Measurements from ENCODE around the gene SPATA32.

SPATA32 gene

GRCh38 chr17:45262516-45263476, 902 bp upstream of the SPATA32 start:
- no peak for TF ChIP-seq ZFX (IDR thresholded peaks at IDR 0.05)
- TF ChIP-seq CTCF (conservative IDR thresholded peaks at IDR 0.05): no peak
- no peak overlapping the region for H3K27ac ChIP-seq

- no peak for TF ChIP-seq CTCF (conservative IDR thresholded peaks at IDR 0.05)
- no peak for TF ChIP-seq ZFX (IDR thresholded peaks at IDR 0.05)
- H3K27ac ChIP-seq: no peak overlapping the region
Observed at GRCh38 chr17:45260204-45260783, 1.6 kb downstream of the SPATA32 start.

GRCh38 chr17:45258981-45259380, 2.9 kb downstream of the SPATA32 start:
- TF ChIP-seq ZFX (IDR thresholded peaks at IDR 0.05): no peak
- no peak for TF ChIP-seq CTCF (conservative IDR thresholded peaks at IDR 0.05)

GRCh38 chr17:45257115-45257514, 4.8 kb downstream of the SPATA32 start:
- TF ChIP-seq ZFX (IDR thresholded peaks at IDR 0.05) (no peak), CTCF (conservative IDR thresholded peaks at IDR 0.05) (no peak)
- H3K27ac ChIP-seq: no peak overlapping the region

More at GRCh38 chr17:45258981-45259380, 2.9 kb downstream of the SPATA32 start:
- H3K27ac ChIP-seq: no peak overlapping the region

GRCh38 chr17:45256114-45256966, 5.6 kb downstream of the SPATA32 start:
- peak overlapping the region; percentile 1; the same call in 1 of the 2 replicates for H3K27ac ChIP-seq
- no peak for TF ChIP-seq ZFX (IDR thresholded peaks at IDR 0.05)
- TF ChIP-seq CTCF (conservative IDR thresholded peaks at IDR 0.05): no peak

- H3K27ac ChIP-seq: no peak overlapping the region
- TF ChIP-seq CTCF (conservative IDR thresholded peaks at IDR 0.05) (no peak), ZFX (IDR thresholded peaks at IDR 0.05) (no peak)
Observed at GRCh38 chr17:45255358-45255757, 6.5 kb downstream of the SPATA32 start.

Data from C4-2B (cell line).